ENCODE measurements around the gene SLC22A23.

The SLC22A23 gene

GRCh38 chr6:3336859-3337515 is 119.9 kb downstream of the SLC22A23 start:
- H3K4me1 ChIP-seq (ENCODE audit: low read length): peaks cover 47% of the 10 kb centered on the region
- no peak overlapping the region for H2AFZ ChIP-seq (ENCODE audit: low read depth, low read length)
- no peak for TF ChIP-seq EZH2phosphoT487 (IDR thresholded peaks at IDR 0.05; ENCODE audit: low read depth)
- TF ChIP-seq, protein P1, sequence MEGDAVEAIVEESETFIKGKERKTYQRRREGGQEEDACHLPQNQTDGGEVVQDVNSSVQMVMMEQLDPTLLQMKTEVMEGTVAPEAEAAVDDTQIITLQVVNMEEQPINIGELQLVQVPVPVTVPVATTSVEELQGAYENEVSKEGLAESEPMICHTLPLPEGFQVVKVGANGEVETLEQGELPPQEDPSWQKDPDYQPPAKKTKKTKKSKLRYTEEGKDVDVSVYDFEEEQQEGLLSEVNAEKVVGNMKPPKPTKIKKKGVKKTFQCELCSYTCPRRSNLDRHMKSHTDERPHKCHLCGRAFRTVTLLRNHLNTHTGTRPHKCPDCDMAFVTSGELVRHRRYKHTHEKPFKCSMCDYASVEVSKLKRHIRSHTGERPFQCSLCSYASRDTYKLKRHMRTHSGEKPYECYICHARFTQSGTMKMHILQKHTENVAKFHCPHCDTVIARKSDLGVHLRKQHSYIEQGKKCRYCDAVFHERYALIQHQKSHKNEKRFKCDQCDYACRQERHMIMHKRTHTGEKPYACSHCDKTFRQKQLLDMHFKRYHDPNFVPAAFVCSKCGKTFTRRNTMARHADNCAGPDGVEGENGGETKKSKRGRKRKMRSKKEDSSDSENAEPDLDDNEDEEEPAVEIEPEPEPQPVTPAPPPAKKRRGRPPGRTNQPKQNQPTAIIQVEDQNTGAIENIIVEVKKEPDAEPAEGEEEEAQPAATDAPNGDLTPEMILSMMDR (IDR thresholded peaks at IDR 0.05; ENCODE audit: low read depth, low read length): no peak
- no peak overlapping the region for H3K27ac ChIP-seq (ENCODE audit: low read length)
- H3K27me3 ChIP-seq (ENCODE audit: low read depth, low read length): no peaks in the 10 kb centered on the region
- H3K4me2 ChIP-seq (ENCODE audit: low read length): peak overlapping the region; percentile 89
- no peaks in the 10 kb centered on the region for H3K36me3 ChIP-seq (replicated peaks; ENCODE audit: low read depth, low read length)
- H3K4me3 ChIP-seq (ENCODE audit: low read length): no peak overlapping the region
- H3K9ac ChIP-seq (ENCODE audit: low read length): no peak overlapping the region
- no peaks in the 10 kb centered on the region for H3K9me3 ChIP-seq (ENCODE audit: insufficient read depth, low read length)
- no peaks in the 10 kb centered on the region for H4K20me1 ChIP-seq (ENCODE audit: insufficient read depth, low read length)
- no peaks in the 10 kb centered on the region for H3K79me2 ChIP-seq (ENCODE audit: low read length)

DNA sequence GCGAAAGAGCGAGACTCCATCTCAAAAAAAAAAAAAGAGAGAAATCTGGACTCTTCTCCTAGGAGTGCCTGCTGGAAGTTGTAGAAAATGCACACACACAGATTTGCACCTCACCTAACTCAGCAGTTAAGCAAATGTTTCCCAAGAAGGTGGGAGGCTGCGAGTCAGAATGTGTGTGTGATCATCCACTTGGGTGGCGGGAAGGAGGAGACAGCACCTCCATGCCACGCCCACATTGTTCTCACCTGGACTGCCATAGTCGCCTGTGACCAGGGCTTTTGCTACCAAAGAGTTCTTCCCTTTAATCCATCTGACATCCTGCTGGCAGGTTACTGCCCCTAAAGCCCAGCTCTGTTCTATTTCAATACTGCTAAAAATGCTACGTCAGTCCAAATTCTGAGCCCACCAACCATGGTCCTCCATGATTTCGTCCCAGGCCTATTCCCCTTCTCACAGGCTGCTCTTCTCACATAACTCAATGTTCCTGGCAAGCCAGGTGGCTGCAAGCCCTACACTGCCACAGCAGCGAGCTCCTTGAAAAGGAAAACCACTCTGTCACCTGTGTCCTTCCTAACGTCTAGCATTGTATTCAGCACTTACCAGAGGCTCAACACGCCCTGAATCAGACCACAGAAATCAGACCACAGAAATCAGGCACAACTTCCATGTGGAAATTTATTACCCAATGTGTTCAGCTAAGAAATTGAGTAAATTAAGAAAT is 120.6 kb downstream of the SLC22A23 start:
- no peaks in the 10 kb centered on the region for H3K27me3 ChIP-seq (ENCODE audit: low read depth, low read length)
- no peaks in the 10 kb centered on the region for H4K20me1 ChIP-seq (ENCODE audit: insufficient read depth, low read length)
- no peaks in the 10 kb centered on the region for H3K79me2 ChIP-seq (ENCODE audit: low read length)
- H3K4me3 ChIP-seq (ENCODE audit: low read length): no peak overlapping the region
- H3K27ac ChIP-seq (ENCODE audit: low read length): no peak overlapping the region
- H3K4me1 ChIP-seq (ENCODE audit: low read length): peaks cover 55% of the 10 kb centered on the region
- no peaks in the 10 kb centered on the region for H3K9me3 ChIP-seq (ENCODE audit: insufficient read depth, low read length)
- H3K9ac ChIP-seq (ENCODE audit: low read length): no peak overlapping the region
- H3K4me2 ChIP-seq (ENCODE audit: low read length): no peak overlapping the region
- no peak overlapping the region for H2AFZ ChIP-seq (ENCODE audit: low read depth, low read length)
- no peaks in the 10 kb centered on the region for H3K36me3 ChIP-seq (replicated peaks; ENCODE audit: low read depth, low read length)
- TF ChIP-seq, protein P1 (IDR thresholded peaks at IDR 0.05; ENCODE audit: low read depth, low read length): no peak
- no peak for TF ChIP-seq EZH2phosphoT487 (IDR thresholded peaks at IDR 0.05; ENCODE audit: low read depth)

DNA sequence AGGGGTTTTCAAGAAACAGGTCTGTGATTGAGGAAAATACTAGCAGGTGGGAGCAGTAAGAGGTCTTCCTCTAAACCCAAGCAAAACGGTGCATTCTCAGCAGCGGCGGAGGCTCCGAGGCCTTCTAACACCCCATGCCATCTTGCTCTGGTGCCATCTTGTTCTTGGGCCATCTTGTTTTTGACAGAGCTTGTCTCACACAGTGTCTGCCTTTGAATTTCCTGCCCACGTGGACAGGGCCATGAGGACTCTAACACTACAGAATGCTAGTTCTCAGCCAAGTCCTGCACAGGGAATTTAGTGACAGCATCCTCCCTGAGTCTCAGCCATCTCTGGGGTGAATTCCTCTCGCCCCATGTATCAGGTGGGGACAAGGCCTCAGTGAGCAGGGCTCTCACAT is 121.7 kb downstream of the SLC22A23 start:
- Histone ChIP-seq H4K20me1 (ENCODE audit: insufficient read depth, low read length) (no peaks in the 10 kb centered on the region), H3K4me1 (ENCODE audit: low read length) (peaks cover 64% of the 10 kb centered on the region), H2AFZ (ENCODE audit: low read depth, low read length) (no peak overlapping the region), H3K27me3 (ENCODE audit: low read depth, low read length) (no peaks in the 10 kb centered on the region), H3K9me3 (ENCODE audit: insufficient read depth, low read length) (no peaks in the 10 kb centered on the region), H3K36me3 (replicated peaks; ENCODE audit: low read depth, low read length) (no peaks in the 10 kb centered on the region), H3K4me2 (ENCODE audit: low read length) (no peak overlapping the region), H3K79me2 (ENCODE audit: low read length) (no peaks in the 10 kb centered on the region), H3K9ac (ENCODE audit: low read length) (no peak overlapping the region), H3K27ac (ENCODE audit: low read length) (no peak overlapping the region), H3K4me3 (ENCODE audit: low read length) (no peak overlapping the region)
- TF ChIP-seq EZH2phosphoT487 (IDR thresholded peaks at IDR 0.05; ENCODE audit: low read depth): no peak
- TF ChIP-seq, protein P1 (IDR thresholded peaks at IDR 0.05; ENCODE audit: low read depth, low read length): no peak

GRCh38 chr6:3334555-3334954 is 122.3 kb downstream of the SLC22A23 start:
- Histone ChIP-seq H4K20me1 (ENCODE audit: insufficient read depth, low read length) (no peaks in the 10 kb centered on the region), H3K9me3 (ENCODE audit: insufficient read depth, low read length) (no peaks in the 10 kb centered on the region), H3K9ac (ENCODE audit: low read length) (no peak overlapping the region), H3K79me2 (ENCODE audit: low read length) (no peaks in the 10 kb centered on the region), H3K4me1 (ENCODE audit: low read length) (peaks cover 64% of the 10 kb centered on the region), H3K27ac (ENCODE audit: low read length) (no peak overlapping the region), H2AFZ (ENCODE audit: low read depth, low read length) (no peak overlapping the region), H3K27me3 (ENCODE audit: low read depth, low read length) (no peaks in the 10 kb centered on the region), H3K36me3 (replicated peaks; ENCODE audit: low read depth, low read length) (no peaks in the 10 kb centered on the region), H3K4me2 (ENCODE audit: low read length) (no peak overlapping the region), H3K4me3 (ENCODE audit: low read length) (no peak overlapping the region)
- TF ChIP-seq, protein P1 (IDR thresholded peaks at IDR 0.05; ENCODE audit: low read depth, low read length): no peak
- no peak for TF ChIP-seq EZH2phosphoT487 (IDR thresholded peaks at IDR 0.05; ENCODE audit: low read depth)

All from OCI-LY3 (cell line).